Brain microvascular endothelial cell (primary cell): ENCODE results near the gene PRRG3.
A peak's percentile ranks its signal among the peaks of the same experiment; 100 is the strongest.

Source experiments
- DNase-seq: peaks from one replicate; pipeline ENCODE4 v3.0.0-alpha.2; 2020
- H3K27ac ChIP-seq: fragments of 250-450 bp; sonication (Bioruptor Pico); 2 replicates; pipeline ENCODE4 v1.5.1; 2020; ENCODE audit warnings: mild to moderate bottlenecking, moderate library complexity
- H3K27me3 ChIP-seq: fragments of 250-450 bp; sonication (Bioruptor Pico); replicated peaks from 2 replicates; pipeline ENCODE4 v1.5.1; 2020; ENCODE audit warnings: mild to moderate bottlenecking
- H3K36me3 ChIP-seq: fragments of 250-450 bp; sonication (Bioruptor Pico); replicated peaks from 2 replicates; pipeline ENCODE4 v1.5.1; 2020; ENCODE audit warnings: mild to moderate bottlenecking
- H3K4me3 ChIP-seq: 2 replicates; pipeline ENCODE4 v1.5.1; 2011; ENCODE audit warnings: low read depth, mild to moderate bottlenecking, control low read depth, low read length, moderate library complexity
- CTCF ChIP-seq: IDR thresholded peaks from 2 replicates; pipeline ENCODE4 v1.5.1; 2011; ENCODE audit warnings: low read depth, mild to moderate bottlenecking, moderate library complexity, low read length, control low read depth, inconsistent platforms; ENCODE audit errors: missing control alignments
- in situ Hi-C: cut with HindIII; loops from 2 replicates; pipeline ENCODE4 v1.10.0; 2017; ENCODE audit warnings: low sequenced_read_pairs, low pct_ligation_motif_present

PRRG3 gene

GRCh38 chrX:151697522-151697921, 2.3 kb downstream of the PRRG3 start:
- Histone ChIP-seq H3K36me3 (no peaks in the 10 kb centered on the region), H3K27ac (no peak overlapping the region), H3K4me3 (no peak overlapping the region), H3K27me3 (no peaks in the 10 kb centered on the region)
- in situ Hi-C loops, result no loop called here
- TF ChIP-seq CTCF, result no peak
- DNase-seq, result peak; percentile 23

DNA sequence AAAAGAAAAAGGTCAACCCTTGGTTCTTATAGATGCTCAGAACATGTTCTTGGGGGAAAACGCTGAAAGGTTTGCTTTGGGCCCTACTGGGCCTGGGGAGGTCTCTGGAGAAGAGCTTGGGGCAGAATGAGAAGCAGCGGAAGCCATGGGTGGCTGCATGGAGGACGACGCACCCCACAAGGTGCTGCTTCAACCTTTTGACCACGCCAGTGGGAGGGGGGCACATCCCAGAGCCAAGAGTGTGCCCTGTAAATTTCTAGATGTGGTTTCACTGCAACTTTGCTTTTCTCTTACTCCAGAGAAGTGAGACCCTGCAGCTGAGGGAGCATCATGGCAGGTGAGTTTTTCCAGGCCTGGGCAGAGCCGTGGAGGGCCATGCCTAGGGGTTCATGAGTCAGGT, 3.2 kb downstream of the PRRG3 start:
- in situ Hi-C loops, result no loop called here
- Histone ChIP-seq H3K27ac (no peak overlapping the region), H3K36me3 (no peaks in the 10 kb centered on the region), H3K27me3 (no peaks in the 10 kb centered on the region), H3K4me3 (no peak overlapping the region)
- no peak for TF ChIP-seq CTCF
- DNase-seq, result no peak

GRCh38 chrX:151699746-151700145, 4.5 kb downstream of the PRRG3 start:
- H3K36me3 ChIP-seq, result no peaks in the 10 kb centered on the region
- no peak for DNase-seq
- no peaks in the 10 kb centered on the region for H3K27me3 ChIP-seq
- TF ChIP-seq CTCF, result no peak
- no peak overlapping the region for H3K27ac ChIP-seq
- in situ Hi-C loops, result no loop called here
- H3K4me3 ChIP-seq, result no peak overlapping the region

DNA sequence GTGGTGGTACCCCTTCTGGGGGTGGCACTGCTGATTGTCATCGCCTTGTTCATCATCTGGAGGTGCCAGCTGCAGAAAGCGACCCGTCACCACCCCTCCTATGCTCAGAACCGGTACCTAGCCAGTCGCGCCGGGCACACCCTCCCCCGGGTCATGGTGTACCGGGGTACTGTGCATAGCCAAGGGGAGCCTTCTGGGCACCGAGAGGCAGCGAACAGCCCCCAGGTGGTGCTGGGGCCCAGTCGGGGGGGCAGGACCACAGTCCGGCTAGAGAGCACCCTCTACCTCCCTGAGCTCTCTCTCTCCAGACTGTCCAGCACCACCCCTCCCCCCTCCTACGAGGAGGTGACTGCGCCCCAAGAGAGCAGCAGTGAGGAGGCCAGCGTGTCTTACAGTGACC, 5.3 kb downstream of the PRRG3 start:
- no peaks in the 10 kb centered on the region for H3K27me3 ChIP-seq
- no peak for DNase-seq
- no peak overlapping the region for H3K27ac ChIP-seq
- H3K4me3 ChIP-seq, result no peak overlapping the region
- H3K36me3 ChIP-seq, result no peaks in the 10 kb centered on the region
- no peak for TF ChIP-seq CTCF
- in situ Hi-C loops, result no loop called here

GRCh38 chrX:151701071-151701470, 5.8 kb downstream of the PRRG3 start:
- no peak for DNase-seq
- no peak for TF ChIP-seq CTCF
- in situ Hi-C loops, result no loop called here
- Histone ChIP-seq H3K36me3 (no peaks in the 10 kb centered on the region), H3K27me3 (no peaks in the 10 kb centered on the region), H3K27ac (no peak overlapping the region), H3K4me3 (no peak overlapping the region)

DNA sequence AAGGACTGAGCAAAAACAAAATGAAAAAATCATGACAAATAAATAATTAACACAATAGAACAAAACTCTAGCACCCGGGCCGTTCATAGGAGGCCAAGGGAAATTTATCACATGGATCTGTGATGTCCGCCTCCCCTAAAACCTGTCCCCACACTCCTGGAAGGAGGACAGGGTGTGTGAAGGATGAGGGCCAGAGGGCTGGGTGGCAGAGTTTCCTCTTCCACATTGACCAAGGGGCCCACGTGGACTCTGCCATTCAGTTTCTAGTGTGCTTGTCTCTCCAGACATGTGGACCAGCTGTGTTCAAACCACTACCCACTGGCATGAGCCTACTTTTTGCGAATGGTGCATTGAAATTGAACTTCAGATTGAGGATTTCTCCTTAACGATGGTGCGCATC, 6.3 kb downstream of the PRRG3 start:
- H3K36me3 ChIP-seq, result no peaks in the 10 kb centered on the region
- H3K27me3 ChIP-seq, result no peaks in the 10 kb centered on the region
- no peak for TF ChIP-seq CTCF
- in situ Hi-C loops, result no loop called here
- H3K4me3 ChIP-seq, result no peak overlapping the region
- no peak overlapping the region for H3K27ac ChIP-seq
- no peak for DNase-seq
